Right lung (tissue), 5 donors: ENCODE data around the gene SPG7. TPM values are rescaled to one million over a fixed set of nuclear protein-coding genes. Genes with fewer than 3 reads are reported as not detected.
"Not testable (repeated sequence)": the region's sequence is repeated elsewhere in the genome, so short reads cannot be mapped to it uniquely, and the experiment has no call there.

Experiments used
- DNase-seq, 2 donors: peaks; one replicate each; pipeline ENCODE4 v3.0.0-alpha.2; 2013
- polyA plus RNA-seq, 5 donors: library from polyadenylated mRNA; unstranded; fragments of 120-200 nt; gene quantifications; one replicate each; pipeline versions ENCODE4 v1.2.1 to v1.2.3, GENCODE V29; 2013; ENCODE audit warnings: inconsistent platforms in 1 of 5, low replicate concordance in 1 of 5; ENCODE audit not compliant: insufficient read length in 5 of 5, insufficient read depth in 1 of 5

The SPG7 gene
- polyA plus RNA-seq, 5 donors = 100.0 to 129 (median 121) TPM

GRCh38 chr16:89561884-89562599, 53.8 kb downstream of the SPG7 start:
- no peak for DNase-seq

- DNase-seq = no peak
These were observed 54.7 kb downstream of the SPG7 start for GRCh38 chr16:89562939-89563338.

- no peak for DNase-seq
These were observed 55.6 kb downstream of the SPG7 start for GRCh38 chr16:89563639-89564392.

GRCh38 chr16:89564476-89565255, 56.5 kb downstream of the SPG7 start:
- DNase-seq = no peak

- DNase-seq = no peak
These were observed 57.0 kb downstream of the SPG7 start for GRCh38 chr16:89565256-89565505.

- no peak for DNase-seq
These were observed 57.5 kb downstream of the SPG7 start for GRCh38 chr16:89565506-89566372.

GRCh38 chr16:89567656-89568594, 59.7 kb downstream of the SPG7 start:
- no peak for DNase-seq

GRCh38 chr16:89569506-89570341, 61.5 kb downstream of the SPG7 start:
- no peak for DNase-seq

GRCh38 chr16:89570342-89570923, 62.2 kb downstream of the SPG7 start:
- DNase-seq = no peak

GRCh38 chr16:89570983-89571598, 62.9 kb downstream of the SPG7 start:
- not testable (repeated sequence) for DNase-seq

GRCh38 chr16:89571636-89572035, 63.4 kb downstream of the SPG7 start:
- DNase-seq = no peak

- DNase-seq = no peak
These were observed 63.9 kb downstream of the SPG7 start for GRCh38 chr16:89572073-89572484.

- DNase-seq = no peak
These were observed 64.4 kb downstream of the SPG7 start for GRCh38 chr16:89572485-89573205.

GRCh38 chr16:89573826-89574680, 65.8 kb downstream of the SPG7 start:
- no peak for DNase-seq

- DNase-seq = no peak
These were observed 66.6 kb downstream of the SPG7 start for GRCh38 chr16:89574681-89575246.

GRCh38 chr16:89575247-89576152, 67.3 kb downstream of the SPG7 start, which contains the start of gene CPNE7:
TSS of gene CPNE7 (plus strand) at chr16:89575758. CDS start at chr16:89575898, 140 bp downstream.
- DNase-seq = no peak
